A673 (cell line): ENCODE measurements around the gene FAM200C.

Source experiments
- EZH2 ChIP-seq: fragments of 200-600 bp; sonication (generic); IDR thresholded peaks from 2 replicates; pipeline ENCODE4 v1.6.1; 2017; ENCODE audit warnings: borderline replicate concordance, low read depth, mild to moderate bottlenecking, mixed read lengths, antibody characterized with exemption, low read length; ENCODE audit not compliant: poor library complexity, severe bottlenecking
- TF ChIP-seq, protein P1 (sequence below): fragments of 300-800, 200-600 bp; sonication (generic); conservative IDR thresholded peaks from 2 replicates; pipeline ENCODE4 v1.5.1; 2017; ENCODE audit warnings: low read depth, mild to moderate bottlenecking, antibody characterized with exemption, low read length, moderate library complexity, mixed read lengths

DNA sequence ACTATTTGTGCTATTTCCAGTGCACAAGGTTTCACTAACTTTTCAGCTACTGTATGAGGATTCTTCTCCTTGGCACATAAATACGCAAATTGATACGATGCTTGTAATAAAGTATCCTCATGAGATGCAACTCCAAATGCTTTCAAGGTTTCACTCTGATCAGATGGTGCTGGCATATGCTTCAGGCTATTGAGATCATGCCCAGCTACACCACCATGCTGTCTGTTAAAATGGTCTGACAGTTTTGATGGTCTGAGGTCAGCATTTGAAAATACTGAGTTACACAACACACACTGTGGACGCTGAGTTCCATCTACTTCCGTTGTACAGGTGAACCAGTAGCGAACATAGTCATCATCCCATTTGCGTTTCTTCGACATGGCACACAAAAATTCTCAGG is 4.7 kb downstream of the FAM200C start:
- TF ChIP-seq, protein P1, sequence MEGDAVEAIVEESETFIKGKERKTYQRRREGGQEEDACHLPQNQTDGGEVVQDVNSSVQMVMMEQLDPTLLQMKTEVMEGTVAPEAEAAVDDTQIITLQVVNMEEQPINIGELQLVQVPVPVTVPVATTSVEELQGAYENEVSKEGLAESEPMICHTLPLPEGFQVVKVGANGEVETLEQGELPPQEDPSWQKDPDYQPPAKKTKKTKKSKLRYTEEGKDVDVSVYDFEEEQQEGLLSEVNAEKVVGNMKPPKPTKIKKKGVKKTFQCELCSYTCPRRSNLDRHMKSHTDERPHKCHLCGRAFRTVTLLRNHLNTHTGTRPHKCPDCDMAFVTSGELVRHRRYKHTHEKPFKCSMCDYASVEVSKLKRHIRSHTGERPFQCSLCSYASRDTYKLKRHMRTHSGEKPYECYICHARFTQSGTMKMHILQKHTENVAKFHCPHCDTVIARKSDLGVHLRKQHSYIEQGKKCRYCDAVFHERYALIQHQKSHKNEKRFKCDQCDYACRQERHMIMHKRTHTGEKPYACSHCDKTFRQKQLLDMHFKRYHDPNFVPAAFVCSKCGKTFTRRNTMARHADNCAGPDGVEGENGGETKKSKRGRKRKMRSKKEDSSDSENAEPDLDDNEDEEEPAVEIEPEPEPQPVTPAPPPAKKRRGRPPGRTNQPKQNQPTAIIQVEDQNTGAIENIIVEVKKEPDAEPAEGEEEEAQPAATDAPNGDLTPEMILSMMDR, result no peak
- TF ChIP-seq EZH2, result no peak
